NOMO-1 treated with dmso at 0.1 percent for 144 hours (cell line): Measurements from ENCODE around the gene ALG9.

ENCODE experiments used
- DNase-seq: peaks from one replicate; lab custom pipeline; 2025; ENCODE audit not compliant: unreplicated experiment; lab: John Stamatoyannopoulos, UW

Gene ALG9, protein sequence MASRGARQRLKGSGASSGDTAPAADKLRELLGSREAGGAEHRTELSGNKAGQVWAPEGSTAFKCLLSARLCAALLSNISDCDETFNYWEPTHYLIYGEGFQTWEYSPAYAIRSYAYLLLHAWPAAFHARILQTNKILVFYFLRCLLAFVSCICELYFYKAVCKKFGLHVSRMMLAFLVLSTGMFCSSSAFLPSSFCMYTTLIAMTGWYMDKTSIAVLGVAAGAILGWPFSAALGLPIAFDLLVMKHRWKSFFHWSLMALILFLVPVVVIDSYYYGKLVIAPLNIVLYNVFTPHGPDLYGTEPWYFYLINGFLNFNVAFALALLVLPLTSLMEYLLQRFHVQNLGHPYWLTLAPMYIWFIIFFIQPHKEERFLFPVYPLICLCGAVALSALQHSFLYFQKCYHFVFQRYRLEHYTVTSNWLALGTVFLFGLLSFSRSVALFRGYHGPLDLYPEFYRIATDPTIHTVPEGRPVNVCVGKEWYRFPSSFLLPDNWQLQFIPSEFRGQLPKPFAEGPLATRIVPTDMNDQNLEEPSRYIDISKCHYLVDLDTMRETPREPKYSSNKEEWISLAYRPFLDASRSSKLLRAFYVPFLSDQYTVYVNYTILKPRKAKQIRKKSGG

DNA sequence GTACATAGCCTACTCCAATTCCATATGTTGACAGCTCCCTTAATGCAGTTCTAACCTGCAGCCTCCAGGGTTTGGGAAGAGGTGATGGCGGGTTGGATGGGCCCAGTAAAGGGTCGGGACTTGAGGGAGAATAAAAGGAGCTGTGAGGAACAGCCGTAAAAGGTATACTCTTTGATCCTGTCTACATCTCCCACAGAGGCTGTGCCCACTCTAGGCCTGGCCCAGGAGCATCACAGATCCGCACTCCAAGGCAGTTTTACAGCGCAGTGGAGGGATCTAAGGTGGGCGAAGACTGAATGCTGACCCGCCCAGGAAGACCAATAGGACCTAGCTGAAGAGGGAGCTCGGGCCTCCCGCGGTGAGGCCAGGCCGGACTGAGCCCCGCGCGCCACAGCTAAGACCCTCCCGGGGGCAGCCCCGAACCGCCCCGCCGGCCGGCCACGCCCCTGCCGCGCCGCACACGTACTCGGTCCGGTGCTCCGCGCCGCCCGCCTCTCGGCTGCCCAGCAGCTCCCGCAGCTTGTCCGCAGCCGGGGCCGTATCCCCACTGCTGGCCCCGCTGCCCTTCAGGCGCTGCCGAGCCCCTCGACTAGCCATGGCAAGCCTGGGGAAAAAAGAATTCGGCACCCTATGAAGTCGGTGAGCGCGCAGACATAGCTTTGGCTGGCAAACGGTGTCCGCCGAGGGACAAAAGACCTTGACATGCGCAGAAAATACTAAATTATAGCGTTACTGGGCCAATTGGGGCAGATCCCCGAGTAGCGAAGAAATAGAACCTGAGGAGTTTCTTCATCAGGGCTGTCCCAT lies at the start of gene ALG9:
ALG9 (minus strand) TSS at position 696 of the 807 bp plus-strand sequence; CDS start at position 597, 99 bp downstream.
- peak; percentile 43 for DNase-seq

GRCh38 chr11:111920908-111921307 lies 49.5 kb upstream of the ALG9 start:
- DNase-seq = no peak

- no peak for DNase-seq
These were observed 47.2 kb upstream of the ALG9 start, which contains the start of gene C11orf52 for GRCh38 chr11:111918390-111919256. Gene C11orf52 (plus strand): TSS chr11:111918913. CDS start chr11:111918973, 60 bp downstream.

DNA sequence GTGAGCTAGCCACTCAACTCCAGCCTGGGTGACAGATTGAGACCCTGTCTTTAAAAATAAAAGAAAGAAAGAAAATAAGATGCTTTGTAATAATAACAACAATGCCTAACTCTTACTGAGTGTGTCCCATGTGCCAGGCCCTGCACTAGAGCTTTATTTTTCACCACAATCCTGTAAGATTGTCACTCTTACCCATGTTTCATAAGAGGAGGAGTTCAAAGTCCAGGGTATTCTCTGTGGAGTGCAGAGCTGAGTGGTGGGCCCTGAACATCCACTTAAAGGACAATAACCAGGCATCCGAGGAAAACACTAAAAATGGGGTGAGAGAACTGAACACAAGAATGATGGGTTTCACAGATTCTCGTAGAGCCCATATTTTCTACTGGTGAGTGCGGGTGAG lies 46.4 kb upstream of the ALG9 start:
- DNase-seq = no peak

GRCh38 chr11:111917312-111917711 lies 45.9 kb upstream of the ALG9 start:
- DNase-seq = no peak

DNA sequence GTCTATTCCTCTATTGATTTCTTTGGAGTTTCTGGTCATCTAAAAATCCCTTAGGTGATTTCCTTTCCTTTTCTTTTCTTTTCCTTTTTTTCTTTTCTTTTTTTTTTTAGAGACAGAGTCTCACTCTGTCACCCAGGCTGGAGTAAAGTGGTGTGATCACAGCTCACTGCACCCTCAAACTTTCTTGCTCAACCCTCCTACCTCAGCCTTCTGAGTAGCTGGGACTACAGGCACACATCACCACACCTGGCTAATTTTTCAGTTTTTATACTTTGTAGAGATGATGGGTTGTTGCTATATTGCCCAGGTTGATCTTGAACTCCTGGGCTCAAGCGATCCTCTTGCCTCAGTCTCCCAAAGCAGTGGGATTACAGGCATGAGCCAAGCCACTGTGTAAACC lies 45.4 kb upstream of the ALG9 start:
- no peak for DNase-seq

GRCh38 chr11:111913997-111914396 lies 42.6 kb upstream of the ALG9 start:
- DNase-seq = no peak

DNA sequence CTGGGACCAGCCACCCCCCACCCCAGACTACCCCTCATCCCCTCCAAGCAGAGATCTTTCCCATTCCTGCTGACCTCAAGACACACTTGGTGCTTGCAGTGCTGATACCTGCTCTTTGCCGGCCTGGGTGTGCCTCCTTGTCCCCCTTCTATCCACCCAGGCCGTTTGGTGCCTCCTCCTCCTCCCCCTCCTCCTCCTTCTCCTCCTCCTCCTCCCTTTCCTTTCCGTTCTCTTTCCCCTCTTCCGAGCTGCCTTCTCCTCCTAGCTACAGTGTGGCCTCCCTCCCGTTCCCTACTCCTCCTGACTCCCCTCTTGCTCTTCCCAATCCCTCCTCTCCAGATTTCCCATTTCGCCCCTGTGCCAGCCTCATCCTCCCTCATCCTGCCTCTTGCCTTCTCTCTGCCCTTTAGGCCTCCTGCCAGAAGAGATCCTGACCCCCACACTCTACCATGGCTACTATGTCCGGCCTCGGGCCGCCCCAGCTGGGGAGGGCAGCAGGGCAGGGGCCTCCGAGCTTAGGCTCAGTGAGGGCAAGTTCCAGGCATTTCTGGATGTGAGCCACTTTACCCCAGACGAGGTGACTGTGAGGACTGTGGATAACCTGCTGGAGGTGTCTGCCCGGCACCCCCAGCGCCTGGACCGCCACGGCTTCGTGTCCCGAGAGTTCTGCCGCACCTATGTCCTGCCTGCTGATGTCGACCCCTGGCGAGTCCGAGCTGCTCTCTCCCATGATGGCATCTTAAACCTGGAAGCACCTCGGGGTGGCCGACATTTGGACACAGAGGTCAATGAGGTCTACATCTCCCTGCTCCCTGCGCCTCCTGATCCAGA lies 41.9 kb upstream of the ALG9 start:
- DNase-seq = no peak

DNA sequence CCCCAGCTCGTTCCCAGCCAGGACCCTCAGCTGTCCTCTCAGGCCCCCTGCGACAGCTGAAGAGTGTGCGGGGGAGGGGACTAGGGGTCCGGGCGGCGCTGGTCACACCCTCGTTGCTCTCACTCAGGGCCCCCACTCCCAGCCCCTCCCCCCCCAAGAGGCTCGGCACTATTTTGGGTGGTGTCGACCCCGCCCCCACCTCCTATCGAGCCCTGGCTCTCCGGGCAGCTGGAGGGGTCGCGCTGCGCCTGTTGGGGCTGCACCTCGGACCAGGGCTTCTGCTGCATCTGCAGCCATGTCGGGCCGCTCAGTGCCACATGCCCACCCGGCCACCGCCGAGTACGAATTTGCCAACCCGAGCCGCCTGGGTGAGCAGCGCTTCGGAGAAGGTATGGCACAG lies 41.2 kb upstream of the ALG9 start, which contains the start of gene HSPB2:
HSPB2 (plus strand) TSS at position 200 of the 400 bp plus-strand sequence; CDS start at position 296, 96 bp downstream.
- no peak for DNase-seq

- no peak for DNase-seq
These were observed 40.4 kb upstream of the ALG9 start, which contains the start of gene CRYAB for GRCh38 chr11:111911563-111912401. Gene CRYAB (minus strand): TSS chr11:111911770. CDS start chr11:111911724, 46 bp downstream.

- DNase-seq = no peak
These were observed 39.5 kb upstream of the ALG9 start for GRCh38 chr11:111910676-111911562.

- no peak for DNase-seq
These were observed 38.0 kb upstream of the ALG9 start for GRCh38 chr11:111909378-111909777.

DNA sequence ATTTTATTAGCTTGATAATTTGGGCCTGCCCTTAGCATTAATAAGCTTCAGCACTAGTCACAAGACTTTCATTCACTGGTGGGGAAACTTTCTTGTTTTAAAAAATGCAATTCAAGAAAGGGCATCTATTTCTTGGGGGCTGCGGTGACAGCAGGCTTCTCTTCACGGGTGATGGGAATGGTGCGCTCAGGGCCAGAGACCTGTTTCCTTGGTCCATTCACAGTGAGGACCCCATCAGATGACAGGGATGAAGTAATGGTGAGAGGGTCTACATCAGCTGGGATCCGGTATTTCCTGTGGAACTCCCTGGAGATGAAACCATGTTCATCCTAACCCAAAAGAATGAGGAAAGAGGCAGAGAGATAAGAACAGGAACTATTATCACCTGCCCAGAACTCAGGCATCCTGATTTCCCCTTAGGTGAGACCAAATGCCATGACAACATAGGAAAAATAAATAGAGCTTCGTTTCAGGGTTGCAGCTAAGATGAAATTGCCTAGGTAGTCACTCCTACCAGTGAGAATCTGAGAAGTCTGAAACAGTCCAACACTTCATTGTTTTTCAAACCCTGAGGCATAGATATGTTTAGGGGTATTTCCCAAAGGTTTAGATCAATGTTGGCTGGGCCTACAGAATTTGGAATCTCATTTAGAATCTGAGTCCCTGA lies 37.4 kb upstream of the ALG9 start:
- DNase-seq = no peak

GRCh38 chr11:111906680-111907079 lies 35.3 kb upstream of the ALG9 start:
- no peak for DNase-seq

DNA sequence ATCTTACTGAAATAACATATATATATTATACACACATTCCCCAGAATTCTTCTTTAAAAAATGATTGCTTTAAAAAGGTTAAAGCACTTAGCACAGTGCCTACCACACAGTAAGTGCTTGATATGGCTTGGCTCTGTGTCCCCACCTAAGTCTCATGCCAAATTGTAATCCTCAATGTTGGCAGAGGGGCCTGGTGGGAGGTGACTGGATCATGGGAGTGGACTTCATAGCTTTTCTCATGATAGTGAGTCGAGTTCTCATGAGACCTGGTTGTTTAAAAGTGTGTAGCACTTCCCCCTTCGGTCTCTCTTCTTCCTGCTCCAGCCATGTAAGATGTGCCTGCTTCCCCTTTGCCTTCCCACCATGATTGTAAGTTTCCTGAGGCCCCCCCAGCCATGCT lies 34.0 kb upstream of the ALG9 start:
- no peak for DNase-seq

DNA sequence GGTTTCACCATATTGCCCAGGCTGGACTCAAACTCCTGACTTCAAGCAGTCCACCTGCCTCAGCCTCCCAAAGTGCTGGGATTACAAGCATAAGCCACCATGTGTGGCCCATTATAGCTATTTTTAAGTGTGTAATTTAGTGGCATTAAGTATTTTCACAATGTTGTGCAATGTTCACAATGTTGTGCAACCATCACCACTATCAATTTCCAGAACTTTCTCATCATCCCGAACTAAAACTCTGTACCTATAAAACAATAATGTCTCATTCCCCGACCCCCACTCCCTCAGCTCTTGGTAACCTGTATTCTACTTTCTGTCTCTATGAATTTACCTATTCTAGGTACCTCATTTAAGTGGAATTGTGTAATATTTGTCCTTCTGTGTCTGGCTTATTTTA lies 15.5 kb upstream of the ALG9 start:
- DNase-seq = no peak

DNA sequence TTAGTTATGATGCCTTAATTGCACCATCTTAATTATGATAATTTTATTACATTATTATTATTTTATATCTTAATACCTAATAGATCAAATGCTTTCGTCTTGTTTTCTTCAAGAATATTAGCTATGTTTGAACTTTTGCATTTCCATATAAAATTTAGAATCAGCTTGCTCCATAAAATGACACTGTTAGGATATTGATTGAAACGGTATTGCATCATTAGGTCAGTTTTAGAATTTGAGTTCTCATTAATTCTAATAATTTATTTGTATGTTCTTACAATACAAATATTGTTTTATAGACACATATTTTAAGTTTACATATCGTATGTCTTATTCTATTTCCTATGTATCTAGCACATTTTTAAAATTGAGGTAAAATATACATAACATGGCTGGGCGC lies 14.7 kb upstream of the ALG9 start:
- no peak for DNase-seq
